Measurements from ENCODE around the gene PCOLCE2.

DNA sequence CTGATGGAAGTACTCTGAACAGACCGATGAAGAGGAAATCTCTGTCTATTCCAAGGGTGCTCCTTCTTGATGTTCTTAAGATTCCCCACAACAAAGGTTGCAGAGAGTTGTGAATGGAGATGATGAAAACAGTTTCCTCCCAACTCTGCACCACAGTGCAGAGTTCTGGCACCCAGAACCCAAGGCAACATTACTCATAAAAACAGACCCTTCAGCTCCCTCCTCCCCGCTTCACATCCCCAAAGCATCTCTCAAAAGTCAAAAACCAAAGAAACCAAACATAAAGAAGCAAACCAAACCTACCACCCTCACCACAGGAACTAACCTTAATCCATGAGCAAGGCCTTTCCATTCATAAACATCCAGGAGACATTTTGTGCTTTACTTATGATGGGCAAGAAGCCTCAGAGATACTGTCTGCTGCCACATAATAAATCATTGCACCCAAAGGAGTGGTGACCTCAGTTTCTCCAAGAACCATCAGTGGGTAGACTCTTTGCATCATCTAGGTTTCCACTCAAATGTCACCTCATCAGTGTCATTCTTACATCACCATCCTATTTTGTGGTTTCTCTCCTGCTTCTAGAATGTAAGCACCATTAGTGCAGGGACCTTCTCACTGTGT, 13.2 kb downstream of the PCOLCE2 start:
- TF ChIP-seq POLR2AphosphoS5 (IDR thresholded peaks at IDR 0.05): no peak
- no peak for TF ChIP-seq CTCF (IDR thresholded peaks at IDR 0.05)
- no peak for TF ChIP-seq POLR2A (IDR thresholded peaks at IDR 0.05)
- no peak for TF ChIP-seq EP300 (IDR thresholded peaks at IDR 0.05)
